H9 (cell line): ENCODE measurements around the gene TSC2. TPM values are rescaled to one million over a fixed set of nuclear protein-coding genes. Genes with fewer than 3 reads are reported as not detected.

Source experiments
- DNase-seq: peaks from one replicate; pipeline ENCODE4 v3.0.0-alpha.2; 2017
- H2AFZ ChIP-seq: one replicate; pipeline ENCODE4 v1.6.1; 2013; ENCODE audit warnings: mild to moderate bottlenecking, low read length, control low read depth, moderate library complexity
- H2AK5ac ChIP-seq: 2 replicates; pipeline ENCODE4 v1.6.1; 2013; ENCODE audit warnings: low read length, control low read depth, mixed read lengths; ENCODE audit not compliant: insufficient read length
- H2BK120ac ChIP-seq: one replicate; pipeline ENCODE4 v1.6.1; 2013; ENCODE audit warnings: low read depth, mild to moderate bottlenecking, low read length, control low read depth, inconsistent platforms; ENCODE audit not compliant: poor library complexity, severe bottlenecking
- H2BK12ac ChIP-seq: 2 replicates; pipeline ENCODE4 v1.6.1; 2013; ENCODE audit warnings: low read length, control low read depth, mixed read lengths, low read depth; ENCODE audit not compliant: insufficient read length
- H2BK15ac ChIP-seq: 2 replicates; pipeline ENCODE4 v1.6.1; 2013; ENCODE audit warnings: low read depth, low read length, control low read depth
- H2BK20ac ChIP-seq: one replicate; pipeline ENCODE4 v1.6.1; 2013; ENCODE audit warnings: low read depth, mild to moderate bottlenecking, low read length, control low read depth, inconsistent platforms; ENCODE audit not compliant: poor library complexity, severe bottlenecking
- H2BK5ac ChIP-seq: 2 replicates; pipeline ENCODE4 v1.6.1; 2013; ENCODE audit warnings: low read length, control low read depth, mixed read lengths; ENCODE audit not compliant: insufficient read length
- H3K14ac ChIP-seq: 2 replicates; pipeline ENCODE4 v1.6.1; 2013; ENCODE audit warnings: low read length, control low read depth; ENCODE audit not compliant: insufficient read depth
- H3K18ac ChIP-seq: 2 replicates; pipeline ENCODE4 v1.6.1; 2013; ENCODE audit warnings: low read depth, mild to moderate bottlenecking, mixed read lengths, low read length, control low read depth; ENCODE audit not compliant: insufficient read length
- H3K23ac ChIP-seq: 2 replicates; pipeline ENCODE4 v1.6.1; 2013; ENCODE audit warnings: low read length, control low read depth, mixed read lengths, low read depth; ENCODE audit not compliant: insufficient read length
- H3K23me2 ChIP-seq: 2 replicates; pipeline ENCODE4 v1.6.1; 2013; ENCODE audit warnings: low read depth, mild to moderate bottlenecking, mixed read lengths, low read length, control low read depth; ENCODE audit not compliant: insufficient read length, poor library complexity, severe bottlenecking
- H3K27ac ChIP-seq: 2 replicates; pipeline ENCODE4 v1.5.1; 2013; ENCODE audit warnings: low read length, control low read depth, mixed read lengths, low read depth; ENCODE audit not compliant: insufficient read length
- H3K27me3 ChIP-seq: 2 replicates; pipeline ENCODE4 v1.6.1; 2013; ENCODE audit warnings: low read length, control low read depth, inconsistent platforms; ENCODE audit not compliant: insufficient read depth
- H3K4ac ChIP-seq: 2 replicates; pipeline ENCODE4 v1.6.1; 2013; ENCODE audit warnings: low read depth, mild to moderate bottlenecking, control low read depth, inconsistent platforms, low read length, moderate library complexity
- H3K4me1 ChIP-seq: 2 replicates; pipeline ENCODE4 v1.6.1; 2013; ENCODE audit warnings: low read length, control low read depth, inconsistent platforms; ENCODE audit not compliant: insufficient read depth
- H3K4me2 ChIP-seq: 2 replicates; pipeline ENCODE4 v1.6.1; 2013; ENCODE audit warnings: low read length, control low read depth, mixed read lengths; ENCODE audit not compliant: insufficient read length, insufficient read depth
- H3K56ac ChIP-seq: 2 replicates; pipeline ENCODE4 v1.6.1; 2013; ENCODE audit warnings: low read depth, mild to moderate bottlenecking, mixed read lengths, low read length, control low read depth; ENCODE audit not compliant: insufficient read length
- H3K79me1 ChIP-seq: 2 replicates; pipeline ENCODE4 v1.6.1; 2013; ENCODE audit warnings: low read depth, mild to moderate bottlenecking, moderate library complexity, low read length, control low read depth, inconsistent platforms; ENCODE audit not compliant: insufficient read depth, poor library complexity, severe bottlenecking
- H3K79me2 ChIP-seq: 2 replicates; pipeline ENCODE4 v1.6.1; 2013; ENCODE audit warnings: low read length, control low read depth, inconsistent platforms; ENCODE audit not compliant: insufficient read depth
- H3K9ac ChIP-seq: 2 replicates; pipeline ENCODE4 v1.6.1; 2013; ENCODE audit warnings: low read length, control low read depth, mixed read lengths; ENCODE audit not compliant: insufficient read length; ENCODE audit errors: extremely low read depth
- H3K9me3 ChIP-seq: one replicate; pipeline ENCODE4 v1.6.1; 2013; ENCODE audit warnings: low read depth, low read length, inconsistent platforms; ENCODE audit not compliant: control insufficient read depth
- H3T11ph ChIP-seq: one replicate; pipeline ENCODE4 v1.6.1; 2013; ENCODE audit warnings: mild to moderate bottlenecking, low read length, control low read depth, inconsistent platforms
- H4K20me1 ChIP-seq: one replicate; pipeline ENCODE4 v1.6.1; 2013; ENCODE audit not compliant: control insufficient read depth, insufficient read length, insufficient read depth
- H4K5ac ChIP-seq: 2 replicates; pipeline ENCODE4 v1.6.1; 2013; ENCODE audit warnings: low read depth, mild to moderate bottlenecking, mixed read lengths, low read length, control low read depth; ENCODE audit not compliant: insufficient read length
- H4K8ac ChIP-seq: replicated peaks from 2 replicates; pipeline ENCODE4 v1.6.1; 2013; ENCODE audit warnings: low read length, control low read depth, mixed read lengths, low read depth; ENCODE audit not compliant: insufficient read length
- H4K91ac ChIP-seq: 2 replicates; pipeline ENCODE4 v1.6.1; 2013; ENCODE audit warnings: low read depth, mild to moderate bottlenecking, moderate library complexity, mixed read lengths, low read length, control low read depth; ENCODE audit not compliant: insufficient read length
- H3K27ac Mint-ChIP-seq, 3 experiments: 2 replicates in 2 of 3; 3 replicates in 1 of 3; pipeline ENCODE4 v1.8.0; 2020 to 2021; ENCODE audit warnings: mixed read lengths in 3 of 3, mild to moderate bottlenecking in 1 of 3, moderate library complexity in 1 of 3
- H3K27me3 Mint-ChIP-seq: 2 replicates; pipeline ENCODE4 v1.8.0; 2021; ENCODE audit warnings: low read depth, mild to moderate bottlenecking, moderate library complexity, mixed read lengths
- H3K36me3 Mint-ChIP-seq, 3 experiments: 2 replicates in 2 of 3; 3 replicates in 1 of 3; pipeline ENCODE4 v1.8.0; 2020 to 2021; ENCODE audit warnings: low read depth in 3 of 3, mixed read lengths in 3 of 3; ENCODE audit not compliant: insufficient read depth in 1 of 3
- H3K4me1 Mint-ChIP-seq, 2 experiments: 2 replicates each; pipeline ENCODE4 v1.8.0; 2020; ENCODE audit warnings: mixed read lengths in 2 of 2
- H3K4me3 Mint-ChIP-seq, 2 experiments: 2 replicates in 1 of 2; 3 replicates in 1 of 2; pipeline ENCODE4 v1.8.0; 2020 to 2021; ENCODE audit warnings: mild to moderate bottlenecking in 2 of 2, mixed read lengths in 2 of 2, moderate library complexity in 1 of 2
- H3K9me3 Mint-ChIP-seq, 2 experiments: 2 replicates in 1 of 2; 3 replicates in 1 of 2; pipeline ENCODE4 v1.8.0; 2020; ENCODE audit warnings: mild to moderate bottlenecking in 2 of 2, mixed read lengths in 2 of 2, moderate library complexity in 1 of 2
- WGBS: extraction: QIAGEN DNeasy Blood & Tissue Kit; methylation state at CpG from one replicate; pipeline ENCODE4 v1.1.7; 2013; ENCODE audit warnings: missing lambda C conversion rate, low lambda C conversion rate, mixed read lengths; ENCODE audit not compliant: insufficient read length; ENCODE audit errors: extremely low coverage; 5-methylcytosine and 5-hydroxymethylcytosine counted together
- total RNA-seq: library from RNA; stranded (reverse); gene quantifications from 2 replicates; pipeline ENCODE4 v1.2.1, GENCODE V29; 2021
- TF ChIP-seq, protein P1 (sequence below): fragments of 200-600 bp; sonication (generic); conservative IDR thresholded peaks from 3 replicates; pipeline ENCODE4 v1.8.0; 2021; ENCODE audit warnings: antibody characterized with exemption, mild to moderate bottlenecking

Gene TSC2
- total RNA-seq, 1 experiment from 2014 or later: 122 TPM

DNA sequence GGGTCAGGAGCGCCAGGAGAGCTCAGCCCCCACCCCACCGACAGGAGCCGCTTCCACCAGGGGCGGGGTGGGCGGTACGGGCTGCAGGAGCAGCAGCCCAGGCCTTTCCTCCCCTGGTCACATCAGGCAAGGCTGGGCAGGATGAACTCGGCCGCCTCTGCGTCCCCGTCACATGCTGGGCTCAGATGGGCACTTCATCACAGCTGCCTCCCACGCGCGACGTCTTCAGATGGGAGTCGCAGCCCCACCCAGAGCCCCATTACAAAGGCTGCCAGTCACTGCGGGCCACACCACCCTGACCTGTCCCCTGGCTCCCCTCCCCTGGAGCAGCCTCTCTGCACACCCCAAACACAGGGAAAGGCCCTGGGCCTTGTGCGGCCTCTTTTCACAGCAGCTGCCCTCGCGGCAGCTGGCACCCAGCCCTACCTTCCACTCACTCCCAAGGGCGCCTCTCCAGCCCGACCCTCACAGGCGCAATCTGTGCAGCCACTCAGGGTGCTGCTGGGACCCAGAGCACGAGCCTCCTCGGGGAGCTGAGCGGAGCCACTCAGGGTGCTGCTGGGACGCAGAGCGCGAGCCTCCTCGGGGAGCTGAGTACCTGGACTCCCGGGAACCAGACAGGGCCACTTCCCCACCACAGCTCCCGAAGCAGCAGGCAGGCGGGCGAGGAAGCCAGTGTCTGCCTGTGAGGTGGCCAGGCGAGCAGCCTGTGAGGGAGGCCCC is 42.8 kb upstream of the TSC2 start:
- TF ChIP-seq, protein P1, sequence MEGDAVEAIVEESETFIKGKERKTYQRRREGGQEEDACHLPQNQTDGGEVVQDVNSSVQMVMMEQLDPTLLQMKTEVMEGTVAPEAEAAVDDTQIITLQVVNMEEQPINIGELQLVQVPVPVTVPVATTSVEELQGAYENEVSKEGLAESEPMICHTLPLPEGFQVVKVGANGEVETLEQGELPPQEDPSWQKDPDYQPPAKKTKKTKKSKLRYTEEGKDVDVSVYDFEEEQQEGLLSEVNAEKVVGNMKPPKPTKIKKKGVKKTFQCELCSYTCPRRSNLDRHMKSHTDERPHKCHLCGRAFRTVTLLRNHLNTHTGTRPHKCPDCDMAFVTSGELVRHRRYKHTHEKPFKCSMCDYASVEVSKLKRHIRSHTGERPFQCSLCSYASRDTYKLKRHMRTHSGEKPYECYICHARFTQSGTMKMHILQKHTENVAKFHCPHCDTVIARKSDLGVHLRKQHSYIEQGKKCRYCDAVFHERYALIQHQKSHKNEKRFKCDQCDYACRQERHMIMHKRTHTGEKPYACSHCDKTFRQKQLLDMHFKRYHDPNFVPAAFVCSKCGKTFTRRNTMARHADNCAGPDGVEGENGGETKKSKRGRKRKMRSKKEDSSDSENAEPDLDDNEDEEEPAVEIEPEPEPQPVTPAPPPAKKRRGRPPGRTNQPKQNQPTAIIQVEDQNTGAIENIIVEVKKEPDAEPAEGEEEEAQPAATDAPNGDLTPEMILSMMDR: no peak
- H3K9me3 ChIP-seq: no peaks in the 10 kb centered on the region
- H2BK120ac ChIP-seq: no peak overlapping the region
- H2AFZ ChIP-seq: no peak overlapping the region
- no peaks in the 10 kb centered on the region for H3K27me3 ChIP-seq
- no peak overlapping the region for H4K91ac ChIP-seq
- no peak overlapping the region for H2AK5ac ChIP-seq
- no peak overlapping the region for H3K23ac ChIP-seq
- H3K4me1 ChIP-seq: peaks cover 2% of the 10 kb centered on the region; the same call in 1 of the 2 replicates
- no peak overlapping the region for H4K8ac ChIP-seq
- no peak overlapping the region for H3K4me2 ChIP-seq
- H3K79me1 ChIP-seq: peaks cover 24% of the 10 kb centered on the region
- H4K5ac ChIP-seq: no peak overlapping the region
- no peak overlapping the region for H3K18ac ChIP-seq
- Mint-ChIP-seq H3K4me1 (peaks cover 18 to 30% of the 10 kb centered on the region in 2 experiments), H3K9me3 (no peaks in the 10 kb centered on the region; a peak in 1 of 5 replicates), H3K27me3 (no peaks in the 10 kb centered on the region), H3K4me3 (no peak overlapping the region), H3K36me3 (peaks cover 18 to 39% (median 38%) of the 10 kb centered on the region in 3 experiments), H3K27ac (peak overlapping the region in 1 of 3 experiments; percentile 28; a peak in 1 of 7 replicates)
- H2BK5ac ChIP-seq: no peak overlapping the region
- WGBS: no CpG with 5 or more reads among the region's 34 CpGs
- no peak overlapping the region for H2BK20ac ChIP-seq
- no peak overlapping the region for H3T11ph ChIP-seq
- no peak overlapping the region for H3K27ac ChIP-seq
- H3K56ac ChIP-seq: no peak overlapping the region
- no peak for DNase-seq
- no peaks in the 10 kb centered on the region for H4K20me1 ChIP-seq
- peaks cover 26% of the 10 kb centered on the region; the same call in 1 of the 2 replicates for H3K79me2 ChIP-seq
- peaks cover 6% of the 10 kb centered on the region for H3K23me2 ChIP-seq
- H3K4ac ChIP-seq: no peak overlapping the region
- no peak overlapping the region for H3K14ac ChIP-seq
- no peak overlapping the region for H2BK12ac ChIP-seq
- H2BK15ac ChIP-seq: no peak overlapping the region
- no peak overlapping the region for H3K9ac ChIP-seq
